ENCODE measurements around the gene PGC. TPM values are rescaled to one million over a fixed set of nuclear protein-coding genes. Genes with fewer than 3 reads are reported as not detected.

The PGC gene
- total and polyA plus RNA-seq, 2 of the 8 experiments (the other 6 are each of a cell fraction or from before 2014, with no cell fraction given), result 0.09 TPM; not detected in 1

DNA sequence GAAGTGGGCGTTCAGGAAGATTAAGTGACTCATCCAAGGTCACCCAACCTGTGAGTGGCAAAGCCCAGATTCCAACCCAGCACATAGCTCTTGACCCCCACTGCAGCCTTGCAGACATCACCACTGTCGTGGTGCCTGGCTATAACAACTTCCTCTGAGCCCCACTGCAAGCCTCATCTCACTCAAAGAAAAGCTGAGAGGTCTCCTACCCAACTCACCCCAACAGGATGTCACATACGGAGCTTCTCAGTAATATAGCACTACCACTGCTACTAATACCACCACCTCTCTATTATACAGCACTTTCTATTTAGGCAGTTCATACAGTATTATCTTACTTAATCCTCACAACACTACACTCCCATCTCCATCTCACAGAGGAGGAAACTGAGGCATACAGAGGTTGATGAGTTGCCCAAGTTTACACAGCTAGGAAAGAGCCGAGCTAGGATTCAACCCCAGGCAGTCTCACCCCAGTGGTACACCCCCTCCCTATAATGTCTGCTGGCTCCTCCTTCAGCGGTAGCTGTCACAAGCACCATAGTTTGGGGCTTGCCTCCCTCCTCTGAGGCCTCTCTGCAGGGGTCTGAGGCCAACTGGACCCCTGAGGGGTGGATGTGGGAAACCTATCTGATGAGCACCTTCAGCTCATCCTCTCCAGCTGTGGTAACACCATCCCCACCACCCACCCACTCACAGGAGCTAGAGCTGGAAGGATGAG, 31.2 kb downstream of the PGC start:
- Histone ChIP-seq H3K9ac (replicated peaks in 1 of 4; ENCODE audit: extremely low read depth in 1 of 4, low read depth in 3 of 4, low read length in 3 of 4) (no peak overlapping the region), H3K4me3 (ENCODE audit: extremely low read depth in 1 of 4, insufficient read depth in 2 of 4, low read depth in 3 of 4, low read length in 4 of 4) (no peak overlapping the region), H3K27ac (ENCODE audit: low read depth, low read length) (no peak overlapping the region), H3K27me3 (replicated peaks in 1 of 4; ENCODE audit: control insufficient read depth in 3 of 4, extremely low read depth in 1 of 4, insufficient read depth in 3 of 4, low read length in 3 of 4) (no peaks in the 10 kb centered on the region; a peak in 1 of 7 replicates), H3K23me2 (ENCODE audit: low read depth, low read length) (peaks cover 2% of the 10 kb centered on the region; the same call in 1 of the 2 replicates), H2BK15ac (ENCODE audit: low read length) (no peak overlapping the region), H3K14ac (ENCODE audit: insufficient read length) (no peak overlapping the region), H4K8ac (ENCODE audit: extremely low read depth, insufficient read depth, low read length) (no peak overlapping the region), H3K9me3 (ENCODE audit: insufficient read depth in 2 of 2, low read depth in 1 of 2, low read length in 1 of 2) (no peaks in the 10 kb centered on the region), H3K36me3 (ENCODE audit: control insufficient read depth in 2 of 4, insufficient read depth in 4 of 4, low read length in 3 of 4) (no peaks in the 10 kb centered on the region), H3K23ac (ENCODE audit: insufficient read length) (no peak overlapping the region), H3K4ac (replicated peaks; ENCODE audit: insufficient read length, low read depth, low read length) (no peak overlapping the region), H3K4me2 (ENCODE audit: insufficient read depth in 1 of 2, low read depth in 2 of 2, low read length in 2 of 2) (no peak overlapping the region), H4K20me1 (replicated peaks in 1 of 2; ENCODE audit: control insufficient read depth in 1 of 2, insufficient read depth in 2 of 2, low read length in 2 of 2) (peaks cover 0 to 2% of the 10 kb centered on the region in 2 experiments), H3K18ac (ENCODE audit: extremely low read depth, low read length) (no peak overlapping the region), H3K4me1 (replicated peaks in 1 of 4; ENCODE audit: control insufficient read depth in 3 of 4, insufficient read depth in 4 of 4, low read length in 3 of 4) (peaks cover 0 to 3% (median 0%) of the 10 kb centered on the region in 4 experiments; a peak in 1 of 7 replicates), H2AK5ac (ENCODE audit: low read depth, low read length) (no peak overlapping the region), H4K5ac (ENCODE audit: insufficient read length, low read depth, low read length) (no peak overlapping the region), H2BK5ac (ENCODE audit: low read depth, low read length) (no peak overlapping the region), H4K91ac (replicated peaks; ENCODE audit: insufficient read length, low read length) (no peak overlapping the region), H3K79me2 (ENCODE audit: control insufficient read depth in 1 of 2, insufficient read depth in 2 of 2, low read length in 2 of 2) (no peaks in the 10 kb centered on the region), H2AFZ (ENCODE audit: low read length) (no peak overlapping the region), H2BK20ac (ENCODE audit: low read length) (no peak overlapping the region), H3K56ac (replicated peaks; ENCODE audit: insufficient read length, low read depth, low read length) (no peak overlapping the region), H2BK12ac (ENCODE audit: low read depth, low read length) (no peak overlapping the region), H3K79me1 (ENCODE audit: low read depth, low read length) (no peaks in the 10 kb centered on the region), H2BK120ac (replicated peaks; ENCODE audit: low read depth, low read length) (no peak overlapping the region)
- no peak for DNase-seq (ENCODE audit: low read depth in 1 of 2, low spot score in 2 of 2)
- 83% methylated on average over 5 of the region's 5 CpGs; no CpG with 5 or more reads in 1 of the 2 experiments for WGBS, 2 experiments (ENCODE audit: extremely low coverage in 1 of 2, insufficient coverage in 1 of 2, insufficient read length in 1 of 2, insufficient replicate concordance in 2 of 2, low coverage in 1 of 2, low lambda C conversion rate in 2 of 2, missing lambda C conversion rate in 1 of 2)
- POLR2A ChIA-PET (ENCODE audit: partially characterized antibody), result interaction anchor here (1.0 to 2.7 kb wide), 5 partner anchors 8 to 28 kb away, joined by 3 to 9 read pairs (median 4); no protein-coding TSS in a partner anchor
- CTCF ChIA-PET (ENCODE audit: partially characterized antibody), result interaction anchor here (0.5 to 10.4 kb wide), 12 partner anchors 10 to 831 kb away, joined by 3 to 99 read pairs (median 4); no protein-coding TSS in a partner anchor
- TF ChIP-seq MAFK (IDR thresholded peaks at IDR 0.05; ENCODE audit: low read depth, low read length), result no peak
- TF ChIP-seq SP2 (IDR thresholded peaks at IDR 0.05; ENCODE audit: low read length), result no peak
- TF ChIP-seq NANOG (IDR thresholded peaks at IDR 0.05; ENCODE audit: insufficient read depth, low read depth, low read length, poor library complexity, severe bottlenecking), result no peak
- no peak for TF ChIP-seq RFX5 (IDR thresholded peaks at IDR 0.05; ENCODE audit: borderline replicate concordance, low read depth, low read length)
- no peak for TF ChIP-seq BACH1 (IDR thresholded peaks at IDR 0.05; ENCODE audit: low read length)
- TF ChIP-seq GTF2F1 (IDR thresholded peaks at IDR 0.05; ENCODE audit: borderline replicate concordance, low read depth, low read length), result no peak
- no peak for FAIRE-seq

Measured in H1 (cell line).